Transverse colon (tissue), 4 donors: ENCODE data around the gene RSPH3. TPM values are rescaled to one million over a fixed set of nuclear protein-coding genes. Genes with fewer than 3 reads are reported as not detected.

ENCODE experiments used
- DNase-seq: peaks from one replicate; pipeline ENCODE4 v3.0.0-alpha.2; 2019
- H3K27ac ChIP-seq, 4 donors: fragments of 200-600 bp; sonication (generic); 2 replicates each; pipeline ENCODE4 v1.5.1; 2016 to 2018; ENCODE audit warnings: inconsistent platforms in 4 of 4
- H3K27me3 ChIP-seq: fragments of 200-600 bp; sonication (generic); 2 replicates; pipeline ENCODE4 v1.5.1; 2017; ENCODE audit warnings: inconsistent platforms
- H3K36me3 ChIP-seq, 4 donors: fragments of 200-600 bp; sonication (generic); 2 replicates each; pipeline ENCODE4 v1.5.1; 2017 to 2019; ENCODE audit warnings: inconsistent platforms in 4 of 4
- H3K4me1 ChIP-seq, 4 donors: fragments of 200-600 bp; sonication (generic); 2 replicates each; pipeline ENCODE4 v1.5.1; 2017 to 2020; ENCODE audit warnings: inconsistent platforms in 4 of 4
- H3K4me3 ChIP-seq, 4 donors: fragments of 200-600 bp; sonication (generic); 1 replicate in 1 of 4; 2 replicates in 3 of 4; pipeline versions ENCODE4 v1.5.1 to v1.6.1; 2017 to 2019; ENCODE audit warnings: inconsistent platforms in 4 of 4
- H3K9me3 ChIP-seq, 2 donors: fragments of 200-600 bp; sonication (generic); 2 replicates each; pipeline ENCODE4 v1.5.1; 2017 to 2019; ENCODE audit warnings: inconsistent platforms in 2 of 2
- EP300 ChIP-seq: sonication (generic); formaldehyde crosslinking; IDR thresholded peaks from one replicate; pipeline ENCODE4 v1.6.1; 2017; ENCODE audit warnings: antibody characterized with exemption, low read depth
- POLR2A ChIP-seq: fragments of 450-650 bp; IDR thresholded peaks from one replicate; pipeline ENCODE4 v1.6.1; 2016; ENCODE audit warnings: antibody characterized with exemption, mild to moderate bottlenecking, moderate library complexity
- POLR2AphosphoS5 ChIP-seq, 3 donors: sonication (generic); formaldehyde crosslinking; IDR thresholded peaks; one replicate each; pipeline ENCODE4 v1.6.1; 2016; ENCODE audit warnings: antibody characterized with exemption in 3 of 3
- WGBS, 2 donors: methylation state at CpG; one replicate each; pipeline ENCODE4 v1.1.5; 2018; ENCODE audit warnings: low coverage in 1 of 2; 5-methylcytosine and 5-hydroxymethylcytosine counted together
- in situ Hi-C, 4 donors: fragments of 200-750 bp; cut with MboI; loops; one replicate each; pipeline versions ENCODE4 v1.15.0 to v1.15.1; 2017; ENCODE audit warnings: low sequenced_read_pairs in 3 of 4, low pct_ligation_motif_present in 1 of 4, low pct_unique_long_range_greater_than_20kb in 1 of 4
- intact Hi-C: fragments of 100-400 bp; cut with DNase I; formaldehyde crosslinking; loops from one replicate; pipeline ENCODE4 v1.15.1; 2023; ENCODE audit warnings: low total_unique reads
- total RNA-seq, 4 donors: library from RNA; depleted of rRNA; stranded (reverse); fragments of >200 nt; gene quantifications; one replicate each; pipeline ENCODE4 v1.1.0, GENCODE V29; 2016
- TF ChIP-seq, protein P1 (sequence below), 5 experiments: fragments of 200-600 bp in 3 of 5; fragments of 450-650 bp in 2 of 5; sonication (generic) in 3 of 5; IDR thresholded peaks; 1 replicate in 2 of 5; 2 replicates in 3 of 5; pipeline ENCODE4 v1.5.1; 2016 to 2017; ENCODE audit warnings: antibody characterized with exemption in 5 of 5, inconsistent platforms in 3 of 5, mild to moderate bottlenecking in 2 of 5, moderate library complexity in 1 of 5

RSPH3 gene
- total RNA-seq, 4 donors from 2014 or later = 13.3 to 24.1 (median 23.5) TPM

DNA sequence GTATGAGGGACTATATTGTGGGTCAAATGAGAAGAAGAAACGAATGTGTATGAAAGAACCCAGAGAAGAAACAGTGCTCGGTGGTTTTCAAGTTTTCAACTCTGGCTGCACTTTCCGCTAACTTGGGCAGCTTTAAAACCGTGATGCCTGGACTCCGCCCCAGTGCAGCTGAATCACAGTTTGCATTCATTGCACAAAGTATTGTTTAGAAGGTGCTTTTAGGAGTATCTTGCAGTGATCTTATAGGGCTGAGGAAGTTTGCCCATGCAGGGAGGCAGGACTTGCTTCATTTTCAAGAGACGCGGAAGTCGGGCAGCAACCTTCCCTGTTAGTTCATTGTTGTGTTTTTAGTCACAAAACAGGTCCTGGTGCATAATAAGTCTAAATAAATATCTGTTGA, 52.7 kb downstream of the RSPH3 start:
- DNase-seq = no peak
- no peak overlapping the region for H3K27ac ChIP-seq
- in situ Hi-C loops (no loop called here), intact Hi-C loops (no loop called here)
- no peaks in the 10 kb centered on the region for H3K27me3 ChIP-seq
- 83 to 86% methylated on average over 5 to 8 of the region's 8 CpGs for WGBS, 2 donors
- no peak overlapping the region for H3K4me3 ChIP-seq
- no peaks in the 10 kb centered on the region for H3K36me3 ChIP-seq
- H3K9me3 ChIP-seq = no peaks in the 10 kb centered on the region
- H3K4me1 ChIP-seq = no peaks in the 10 kb centered on the region
- TF ChIP-seq, protein P1, sequence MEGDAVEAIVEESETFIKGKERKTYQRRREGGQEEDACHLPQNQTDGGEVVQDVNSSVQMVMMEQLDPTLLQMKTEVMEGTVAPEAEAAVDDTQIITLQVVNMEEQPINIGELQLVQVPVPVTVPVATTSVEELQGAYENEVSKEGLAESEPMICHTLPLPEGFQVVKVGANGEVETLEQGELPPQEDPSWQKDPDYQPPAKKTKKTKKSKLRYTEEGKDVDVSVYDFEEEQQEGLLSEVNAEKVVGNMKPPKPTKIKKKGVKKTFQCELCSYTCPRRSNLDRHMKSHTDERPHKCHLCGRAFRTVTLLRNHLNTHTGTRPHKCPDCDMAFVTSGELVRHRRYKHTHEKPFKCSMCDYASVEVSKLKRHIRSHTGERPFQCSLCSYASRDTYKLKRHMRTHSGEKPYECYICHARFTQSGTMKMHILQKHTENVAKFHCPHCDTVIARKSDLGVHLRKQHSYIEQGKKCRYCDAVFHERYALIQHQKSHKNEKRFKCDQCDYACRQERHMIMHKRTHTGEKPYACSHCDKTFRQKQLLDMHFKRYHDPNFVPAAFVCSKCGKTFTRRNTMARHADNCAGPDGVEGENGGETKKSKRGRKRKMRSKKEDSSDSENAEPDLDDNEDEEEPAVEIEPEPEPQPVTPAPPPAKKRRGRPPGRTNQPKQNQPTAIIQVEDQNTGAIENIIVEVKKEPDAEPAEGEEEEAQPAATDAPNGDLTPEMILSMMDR (IDR thresholded peaks at IDR 0.05) = no peak
- TF ChIP-seq EP300 (no peak), POLR2A (no peak), POLR2AphosphoS5 (IDR thresholded peaks at IDR 0.05) (no peak)

DNA sequence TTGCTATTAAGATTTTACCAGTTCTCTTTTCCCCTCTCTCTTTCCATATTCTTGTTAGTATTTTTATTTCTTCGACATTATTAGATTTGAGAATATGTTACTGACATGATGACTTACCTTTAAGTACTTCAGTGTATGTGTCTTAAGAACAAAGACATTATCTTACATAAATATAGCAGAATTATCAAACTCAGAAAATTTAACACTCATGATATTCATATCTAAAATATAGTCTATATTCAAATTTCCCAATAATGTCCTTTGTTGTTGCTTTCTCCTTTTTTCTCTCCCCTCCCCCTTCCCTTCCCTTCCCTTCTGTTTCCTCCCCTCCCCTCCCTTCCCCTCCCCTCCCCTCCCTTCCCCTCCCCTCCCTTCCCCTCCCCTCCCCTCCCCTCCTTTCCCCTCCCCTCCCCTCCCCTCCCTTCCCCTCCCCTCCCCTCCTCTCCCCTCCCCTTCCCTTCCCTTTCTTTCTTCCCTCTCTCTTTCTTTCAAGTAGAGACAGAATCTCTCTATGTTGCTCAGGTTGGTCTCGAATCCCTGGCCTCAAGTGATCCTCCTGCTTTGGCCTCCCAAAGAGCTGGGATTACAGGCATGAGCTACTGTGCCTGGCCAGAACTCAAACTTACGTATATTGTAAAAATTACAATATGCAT, 56.5 kb downstream of the RSPH3 start:
- TF ChIP-seq, protein P1 (IDR thresholded peaks at IDR 0.05) = no peak
- TF ChIP-seq EP300 (no peak), POLR2A (no peak), POLR2AphosphoS5 (IDR thresholded peaks at IDR 0.05) (no peak)
- intact Hi-C loops (no loop called here), in situ Hi-C loops (no loop called here)
- WGBS, 2 donors = 90 to 93% methylated on average over 3 of the region's 3 CpGs
- peaks cover 0 to 8% (median 1%) of the 10 kb centered on the region in 4 donors for H3K4me1 ChIP-seq
- no peaks in the 10 kb centered on the region for H3K27me3 ChIP-seq
- no peak for DNase-seq
- no peaks in the 10 kb centered on the region for H3K36me3 ChIP-seq
- H3K4me3 ChIP-seq = no peak overlapping the region
- no peaks in the 10 kb centered on the region for H3K9me3 ChIP-seq
- no peak overlapping the region for H3K27ac ChIP-seq

DNA sequence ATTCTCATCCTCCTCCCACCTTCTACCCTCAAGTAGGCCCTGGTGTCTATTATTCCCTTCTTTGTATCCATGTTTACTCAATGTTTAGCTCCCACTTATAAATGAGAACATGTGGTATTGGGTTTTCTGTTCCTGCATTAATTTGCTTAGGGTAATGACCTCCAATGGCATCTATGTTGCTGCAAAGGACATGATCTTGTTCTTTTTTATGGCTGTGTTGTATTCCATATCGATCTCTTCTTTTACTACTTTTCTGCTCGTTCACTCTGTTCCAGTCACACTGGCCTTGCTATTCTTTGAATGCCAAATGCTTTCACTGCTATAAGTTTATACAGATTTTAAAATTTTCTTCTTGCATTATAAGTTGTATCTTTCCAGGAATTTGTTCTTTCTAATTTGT, 57.7 kb downstream of the RSPH3 start:
- H3K36me3 ChIP-seq = no peaks in the 10 kb centered on the region
- intact Hi-C loops (no loop called here), in situ Hi-C loops (no loop called here)
- no peaks in the 10 kb centered on the region for H3K9me3 ChIP-seq
- H3K27me3 ChIP-seq = no peaks in the 10 kb centered on the region
- DNase-seq = no peak
- H3K27ac ChIP-seq = no peak overlapping the region
- 98 to 100% methylated on average over 2 of the region's 2 CpGs for WGBS, 2 donors
- peaks cover 0 to 16% (median 4%) of the 10 kb centered on the region in 4 donors for H3K4me1 ChIP-seq
- no peak overlapping the region for H3K4me3 ChIP-seq
- TF ChIP-seq POLR2A = no peak
- TF ChIP-seq EP300 = no peak
- TF ChIP-seq, protein P1 (IDR thresholded peaks at IDR 0.05) = no peak
- no peak for TF ChIP-seq POLR2AphosphoS5 (IDR thresholded peaks at IDR 0.05)

DNA sequence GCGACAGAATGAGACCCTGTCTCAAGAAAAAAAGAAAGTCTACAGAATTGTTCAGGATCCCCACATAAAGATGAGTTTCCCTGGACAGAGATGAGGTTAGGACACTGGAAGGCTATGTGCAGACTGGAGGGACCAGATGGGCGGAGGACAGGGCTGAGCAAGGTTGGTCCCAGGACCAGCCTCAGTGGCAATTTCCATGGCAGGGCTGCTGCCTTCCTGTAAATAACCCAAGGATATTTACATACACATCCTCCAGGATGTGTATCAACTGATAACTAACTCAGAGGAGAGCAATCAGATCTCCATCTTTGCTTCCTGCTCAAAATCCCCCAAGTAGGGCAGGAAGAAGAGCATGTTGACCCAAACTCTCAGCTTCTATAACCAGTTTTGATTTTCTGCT, 58.8 kb downstream of the RSPH3 start:
- H3K36me3 ChIP-seq = no peaks in the 10 kb centered on the region
- no peaks in the 10 kb centered on the region for H3K27me3 ChIP-seq
- no peak for DNase-seq
- H3K4me3 ChIP-seq = no peak overlapping the region
- H3K27ac ChIP-seq = no peak overlapping the region
- in situ Hi-C loops = no loop called here
- no peaks in the 10 kb centered on the region for H3K9me3 ChIP-seq
- intact Hi-C loops = no loop called here
- peaks cover 0 to 16% (median 4%) of the 10 kb centered on the region in 4 donors for H3K4me1 ChIP-seq
- TF ChIP-seq EP300 = no peak
- TF ChIP-seq, protein P1 (IDR thresholded peaks at IDR 0.05) = no peak
- TF ChIP-seq POLR2A = no peak
- TF ChIP-seq POLR2AphosphoS5 (IDR thresholded peaks at IDR 0.05) = no peak
- WGBS, 2 donors = 90% methylated on average over 2 of the region's 2 CpGs; no CpG with 5 or more reads in 1 of the 2 donors
